ENCODE results near the gene CLEC2A. TPM values are rescaled to one million over a fixed set of nuclear protein-coding genes. Genes with fewer than 3 reads are reported as not detected.

The CLEC2A gene
- total and polyA plus RNA-seq, 9 of the 15 experiments (the other 6 are each of a cell fraction or from before 2014, with no cell fraction given), result not detected

DNA sequence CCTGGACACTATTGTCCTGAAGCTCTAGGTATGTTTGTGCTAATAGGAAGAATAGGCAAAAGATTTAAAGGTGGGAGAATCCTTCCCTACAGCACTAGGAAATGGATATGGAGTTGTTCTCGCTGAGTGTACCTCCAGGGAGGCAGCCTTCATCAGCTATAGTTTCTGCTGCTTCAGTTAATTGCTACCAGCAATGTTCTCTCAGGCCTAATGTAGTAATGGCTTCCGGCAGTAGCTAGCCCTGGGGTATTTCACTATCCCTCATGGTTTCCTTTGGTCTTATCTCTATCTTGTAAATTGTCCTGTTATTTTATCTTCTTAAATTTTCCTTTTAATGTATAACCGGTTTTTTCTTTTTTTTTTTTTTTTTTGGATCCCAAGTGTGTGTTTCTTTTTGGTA is 29.7 kb upstream of the CLEC2A start (continued):
- TF ChIP-seq CHD2 (IDR thresholded peaks at IDR 0.05; ENCODE audit: low read depth, low read length), result no peak
- no peak for TF ChIP-seq MYBL2 (IDR thresholded peaks at IDR 0.05; ENCODE audit: low read depth)
- no peak for TF ChIP-seq MYBL2 (CRISPR knock-in tag; IDR thresholded peaks at IDR 0.05; ENCODE audit: borderline replicate concordance)
- no peak for TF ChIP-seq CBX5 (IDR thresholded peaks at IDR 0.05; ENCODE audit: borderline replicate concordance, low read depth)

DNA sequence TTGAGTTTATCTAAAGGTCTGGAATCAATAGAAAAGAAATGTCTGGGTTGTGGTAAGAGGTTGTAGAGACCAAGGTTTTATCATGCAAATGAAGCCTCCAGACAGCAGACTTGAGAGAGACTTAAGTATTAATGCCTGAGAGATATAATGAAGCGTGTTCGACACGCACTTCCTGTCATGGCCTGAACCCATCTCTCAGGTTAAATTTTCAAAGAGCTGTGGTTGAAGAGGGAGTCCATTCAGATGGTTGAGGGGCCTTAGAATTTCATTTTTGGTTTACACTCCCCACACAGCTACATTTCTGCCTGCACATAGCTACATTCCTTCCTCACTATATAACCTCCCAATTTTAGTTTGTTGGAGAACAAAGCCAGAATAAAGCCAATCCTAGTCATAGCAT is 28.9 kb upstream of the CLEC2A start:
- no peak overlapping the region for H3K4me3 ChIP-seq
- in situ Hi-C loops (cut with MboI), result no loop called here
- TF ChIP-seq, protein P1, sequence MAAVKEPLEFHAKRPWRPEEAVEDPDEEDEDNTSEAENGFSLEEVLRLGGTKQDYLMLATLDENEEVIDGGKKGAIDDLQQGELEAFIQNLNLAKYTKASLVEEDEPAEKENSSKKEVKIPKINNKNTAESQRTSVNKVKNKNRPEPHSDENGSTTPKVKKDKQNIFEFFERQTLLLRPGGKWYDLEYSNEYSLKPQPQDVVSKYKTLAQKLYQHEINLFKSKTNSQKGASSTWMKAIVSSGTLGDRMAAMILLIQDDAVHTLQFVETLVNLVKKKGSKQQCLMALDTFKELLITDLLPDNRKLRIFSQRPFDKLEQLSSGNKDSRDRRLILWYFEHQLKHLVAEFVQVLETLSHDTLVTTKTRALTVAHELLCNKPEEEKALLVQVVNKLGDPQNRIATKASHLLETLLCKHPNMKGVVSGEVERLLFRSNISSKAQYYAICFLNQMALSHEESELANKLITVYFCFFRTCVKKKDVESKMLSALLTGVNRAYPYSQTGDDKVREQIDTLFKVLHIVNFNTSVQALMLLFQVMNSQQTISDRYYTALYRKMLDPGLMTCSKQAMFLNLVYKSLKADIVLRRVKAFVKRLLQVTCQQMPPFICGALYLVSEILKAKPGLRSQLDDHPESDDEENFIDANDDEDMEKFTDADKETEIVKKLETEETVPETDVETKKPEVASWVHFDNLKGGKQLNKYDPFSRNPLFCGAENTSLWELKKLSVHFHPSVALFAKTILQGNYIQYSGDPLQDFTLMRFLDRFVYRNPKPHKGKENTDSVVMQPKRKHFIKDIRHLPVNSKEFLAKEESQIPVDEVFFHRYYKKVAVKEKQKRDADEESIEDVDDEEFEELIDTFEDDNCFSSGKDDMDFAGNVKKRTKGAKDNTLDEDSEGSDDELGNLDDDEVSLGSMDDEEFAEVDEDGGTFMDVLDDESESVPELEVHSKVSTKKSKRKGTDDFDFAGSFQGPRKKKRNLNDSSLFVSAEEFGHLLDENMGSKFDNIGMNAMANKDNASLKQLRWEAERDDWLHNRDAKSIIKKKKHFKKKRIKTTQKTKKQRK (IDR thresholded peaks at IDR 0.05; ENCODE audit: borderline replicate concordance, low read depth, low read length), result no peak
- TF ChIP-seq KAT8 (IDR thresholded peaks at IDR 0.05; ENCODE audit: low read depth) (no peak), ZNF583 (CRISPR knock-in tag; IDR thresholded peaks at IDR 0.05) (no peak), ELF1 (tag; IDR thresholded peaks at IDR 0.05) (no peak), ETV5 (CRISPR knock-in tag; IDR thresholded peaks at IDR 0.05; ENCODE audit: low read depth) (no peak), PCBP1 (IDR thresholded peaks at IDR 0.05; ENCODE audit: low read depth, low read length, poor library complexity, severe bottlenecking) (no peak), ZNF551 (CRISPR knock-in tag; IDR thresholded peaks at IDR 0.05) (no peak), ZNF589 (CRISPR knock-in tag; IDR thresholded peaks at IDR 0.05; ENCODE audit: low read depth) (no peak), TGIF2 (CRISPR knock-in tag; IDR thresholded peaks at IDR 0.05) (no peak), ARNT (IDR thresholded peaks at IDR 0.05) (no peak)
- TF ChIP-seq, protein P2, sequence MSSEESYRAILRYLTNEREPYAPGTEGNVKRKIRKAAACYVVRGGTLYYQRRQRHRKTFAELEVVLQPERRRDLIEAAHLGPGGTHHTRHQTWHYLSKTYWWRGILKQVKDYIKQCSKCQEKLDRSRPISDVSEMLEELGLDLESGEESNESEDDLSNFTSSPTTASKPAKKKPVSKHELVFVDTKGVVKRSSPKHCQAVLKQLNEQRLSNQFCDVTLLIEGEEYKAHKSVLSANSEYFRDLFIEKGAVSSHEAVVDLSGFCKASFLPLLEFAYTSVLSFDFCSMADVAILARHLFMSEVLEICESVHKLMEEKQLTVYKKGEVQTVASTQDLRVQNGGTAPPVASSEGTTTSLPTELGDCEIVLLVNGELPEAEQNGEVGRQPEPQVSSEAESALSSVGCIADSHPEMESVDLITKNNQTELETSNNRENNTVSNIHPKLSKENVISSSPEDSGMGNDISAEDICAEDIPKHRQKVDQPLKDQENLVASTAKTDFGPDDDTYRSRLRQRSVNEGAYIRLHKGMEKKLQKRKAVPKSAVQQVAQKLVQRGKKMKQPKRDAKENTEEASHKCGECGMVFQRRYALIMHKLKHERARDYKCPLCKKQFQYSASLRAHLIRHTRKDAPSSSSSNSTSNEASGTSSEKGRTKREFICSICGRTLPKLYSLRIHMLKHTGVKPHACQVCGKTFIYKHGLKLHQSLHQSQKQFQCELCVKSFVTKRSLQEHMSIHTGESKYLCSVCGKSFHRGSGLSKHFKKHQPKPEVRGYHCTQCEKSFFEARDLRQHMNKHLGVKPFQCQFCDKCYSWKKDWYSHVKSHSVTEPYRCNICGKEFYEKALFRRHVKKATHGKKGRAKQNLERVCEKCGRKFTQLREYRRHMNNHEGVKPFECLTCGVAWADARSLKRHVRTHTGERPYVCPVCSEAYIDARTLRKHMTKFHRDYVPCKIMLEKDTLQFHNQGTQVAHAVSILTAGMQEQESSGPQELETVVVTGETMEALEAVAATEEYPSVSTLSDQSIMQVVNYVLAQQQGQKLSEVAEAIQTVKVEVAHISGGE (CRISPR knock-in tag; IDR thresholded peaks at IDR 0.05), result no peak

More for the DNA sequence above, 28.9 kb upstream of the CLEC2A start:
- intact Hi-C loops (cut with micrococcal nuclease), result no loop called here
- no peak overlapping the region for H3K27ac ChIP-seq (ENCODE audit: extremely low read depth, low read depth, low read length)
- no peaks in the 10 kb centered on the region for H3K79me2 ChIP-seq (ENCODE audit: control insufficient read depth, insufficient read depth, low read length)
- POLR2A ChIA-PET, result no interaction called here
- DNase-seq (ENCODE audit: extremely low read depth in 1 of 4, low spot score in 3 of 4) (no peak), ATAC-seq (no peak), FAIRE-seq (no peak)
- WGBS (ENCODE audit: insufficient coverage, low coverage, missing lambda C conversion rate), result 9% methylated on average over 3 of the region's 3 CpGs
- no TSS peak for BruUV-seq (replicated peaks)
- no peak overlapping the region for H3K9ac ChIP-seq (ENCODE audit: insufficient read depth in 1 of 2, low read depth in 2 of 2, low read length in 2 of 2)
- H3K4me1 ChIP-seq (replicated peaks in 1 of 2; ENCODE audit: control insufficient read depth in 2 of 2, insufficient read depth in 2 of 2, low read length in 2 of 2), result no peaks in the 10 kb centered on the region
- H4K20me1 ChIP-seq (replicated peaks; ENCODE audit: control insufficient read depth, insufficient read depth, low read length), result no peaks in the 10 kb centered on the region
- H3K27me3 ChIP-seq (ENCODE audit: control insufficient read depth in 2 of 2, insufficient read depth in 2 of 2, low read length in 2 of 2), result no peaks in the 10 kb centered on the region; a peak in 1 of 5 replicates
- CTCF ChIA-PET (ENCODE audit: low intra/inter-chr PET ratio), result no interaction called here
- no peak overlapping the region for H3K4me2 ChIP-seq (ENCODE audit: insufficient read depth, low read length)
- H3K9me3 ChIP-seq (replicated peaks; ENCODE audit: control insufficient read depth, insufficient read depth, low read depth, low read length), result no peaks in the 10 kb centered on the region
- H2AFZ ChIP-seq (ENCODE audit: low read depth, low read length), result no peak overlapping the region
- no peaks in the 10 kb centered on the region for H3K9me1 ChIP-seq (ENCODE audit: control insufficient read depth, insufficient read depth, low read length)
- no peaks in the 10 kb centered on the region for H3K36me3 ChIP-seq (ENCODE audit: control insufficient read depth, insufficient read depth, low read length)
